ENCODE data around the gene CUL4A.
"Not testable (repeated sequence)": the region's sequence is repeated elsewhere in the genome, so short reads cannot be mapped to it uniquely, and the experiment has no call there.

Gene CUL4A

DNA sequence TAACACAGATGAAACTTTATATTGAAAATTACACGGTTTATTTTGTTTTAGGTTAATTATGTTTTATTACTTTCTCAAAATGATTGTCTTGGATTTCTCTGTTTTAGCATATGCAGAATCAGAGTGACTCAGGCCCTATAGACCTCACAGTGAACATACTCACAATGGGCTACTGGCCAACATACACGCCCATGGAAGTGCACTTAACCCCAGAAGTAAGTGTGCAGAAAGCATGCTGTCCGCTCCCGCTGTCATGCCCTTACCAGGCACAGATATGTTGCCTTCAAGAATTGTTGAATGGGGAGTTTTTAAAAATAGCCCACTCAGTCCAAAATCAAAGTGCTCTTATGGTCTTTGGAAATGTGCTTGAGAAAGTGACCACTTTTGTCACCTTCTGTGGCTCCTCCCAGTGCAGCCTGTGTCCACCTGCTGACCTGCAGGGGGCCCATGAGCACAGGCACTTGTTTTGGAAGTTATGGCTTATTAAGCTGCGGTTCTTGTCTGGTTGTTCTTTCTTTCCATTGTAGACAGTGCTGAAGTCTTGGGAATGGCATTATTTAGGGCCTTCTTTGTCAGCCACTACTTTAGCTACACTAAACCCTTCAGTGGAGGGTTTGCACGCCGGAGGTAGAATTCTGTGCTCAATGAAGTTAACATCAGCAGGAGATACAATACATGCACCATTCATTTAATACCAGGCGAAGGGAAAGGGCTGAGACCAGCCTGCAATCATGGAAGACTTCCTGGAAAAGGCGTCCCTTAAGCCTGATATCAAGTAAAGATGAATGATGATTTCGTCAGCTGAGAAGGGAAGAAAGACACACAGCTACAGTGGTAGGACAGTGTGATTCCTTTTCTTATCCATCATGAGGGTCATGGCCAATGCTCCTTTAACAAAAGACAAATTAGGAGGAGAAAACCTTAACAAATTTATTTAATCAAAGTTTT lies 36.7 kb downstream of the CUL4A start:
- DNase-seq (ENCODE audit: low read depth): no peak
- TF ChIP-seq, protein P1, sequence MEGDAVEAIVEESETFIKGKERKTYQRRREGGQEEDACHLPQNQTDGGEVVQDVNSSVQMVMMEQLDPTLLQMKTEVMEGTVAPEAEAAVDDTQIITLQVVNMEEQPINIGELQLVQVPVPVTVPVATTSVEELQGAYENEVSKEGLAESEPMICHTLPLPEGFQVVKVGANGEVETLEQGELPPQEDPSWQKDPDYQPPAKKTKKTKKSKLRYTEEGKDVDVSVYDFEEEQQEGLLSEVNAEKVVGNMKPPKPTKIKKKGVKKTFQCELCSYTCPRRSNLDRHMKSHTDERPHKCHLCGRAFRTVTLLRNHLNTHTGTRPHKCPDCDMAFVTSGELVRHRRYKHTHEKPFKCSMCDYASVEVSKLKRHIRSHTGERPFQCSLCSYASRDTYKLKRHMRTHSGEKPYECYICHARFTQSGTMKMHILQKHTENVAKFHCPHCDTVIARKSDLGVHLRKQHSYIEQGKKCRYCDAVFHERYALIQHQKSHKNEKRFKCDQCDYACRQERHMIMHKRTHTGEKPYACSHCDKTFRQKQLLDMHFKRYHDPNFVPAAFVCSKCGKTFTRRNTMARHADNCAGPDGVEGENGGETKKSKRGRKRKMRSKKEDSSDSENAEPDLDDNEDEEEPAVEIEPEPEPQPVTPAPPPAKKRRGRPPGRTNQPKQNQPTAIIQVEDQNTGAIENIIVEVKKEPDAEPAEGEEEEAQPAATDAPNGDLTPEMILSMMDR (IDR thresholded peaks at IDR 0.05; ENCODE audit: insufficient read depth, low read depth, low read length, missing control alignments): no peak
- H3K4me3 ChIP-seq (ENCODE audit: low read depth, low read length): no peak overlapping the region

DNA sequence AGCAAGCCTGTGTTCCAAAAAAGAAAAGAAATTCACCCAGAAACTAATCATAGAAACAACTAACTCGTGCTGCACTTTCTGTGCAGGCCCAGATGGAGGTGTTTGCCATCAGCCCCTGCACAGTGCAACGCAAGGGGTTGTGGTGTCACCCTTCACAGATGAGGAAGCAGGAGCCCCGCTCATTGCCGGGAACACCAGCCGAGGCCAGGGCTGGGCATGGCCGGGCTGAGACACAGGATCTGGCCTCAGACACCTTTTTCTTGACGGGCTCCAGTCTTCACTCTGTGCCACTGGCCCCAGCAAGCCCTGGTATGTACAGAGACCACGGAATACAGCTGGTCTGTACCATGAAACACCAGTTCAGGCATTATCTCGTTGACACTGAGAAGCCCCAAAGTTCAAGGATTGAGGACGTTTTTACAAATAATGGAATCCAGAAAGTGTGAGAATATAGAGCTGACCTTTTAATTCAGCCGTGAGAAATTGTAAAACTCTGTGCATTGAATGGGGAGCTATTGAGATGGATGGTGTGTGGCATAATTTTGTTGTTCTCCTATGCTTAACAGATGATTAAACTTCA lies 43.2 kb downstream of the CUL4A start:
- TF ChIP-seq, protein P1 (IDR thresholded peaks at IDR 0.05; ENCODE audit: insufficient read depth, low read depth, low read length, missing control alignments): no peak
- H3K4me3 ChIP-seq (ENCODE audit: low read depth, low read length): no peak overlapping the region
- no peak for DNase-seq (ENCODE audit: low read depth)

DNA sequence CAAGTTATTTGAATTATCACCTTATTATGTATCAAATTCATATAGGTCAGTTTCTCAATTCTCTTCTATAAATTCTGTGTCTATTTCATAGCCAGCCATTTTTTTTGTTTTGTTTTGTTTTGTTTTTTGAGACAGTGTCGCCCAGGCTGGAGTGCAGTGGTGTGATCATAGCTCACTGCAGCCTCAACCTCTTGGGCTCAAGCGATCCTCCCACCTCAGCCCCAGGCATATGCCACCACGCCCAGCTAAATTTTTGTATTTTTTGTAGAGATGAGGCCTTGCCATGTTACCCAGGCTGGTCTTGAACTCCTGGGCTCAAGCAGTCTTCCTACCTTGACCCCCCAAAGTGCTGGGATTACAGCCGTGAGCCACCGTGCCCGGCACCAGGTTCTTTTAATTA lies 48.5 kb downstream of the CUL4A start:
- not testable (repeated sequence) for DNase-seq (ENCODE audit: low read depth)

DNA sequence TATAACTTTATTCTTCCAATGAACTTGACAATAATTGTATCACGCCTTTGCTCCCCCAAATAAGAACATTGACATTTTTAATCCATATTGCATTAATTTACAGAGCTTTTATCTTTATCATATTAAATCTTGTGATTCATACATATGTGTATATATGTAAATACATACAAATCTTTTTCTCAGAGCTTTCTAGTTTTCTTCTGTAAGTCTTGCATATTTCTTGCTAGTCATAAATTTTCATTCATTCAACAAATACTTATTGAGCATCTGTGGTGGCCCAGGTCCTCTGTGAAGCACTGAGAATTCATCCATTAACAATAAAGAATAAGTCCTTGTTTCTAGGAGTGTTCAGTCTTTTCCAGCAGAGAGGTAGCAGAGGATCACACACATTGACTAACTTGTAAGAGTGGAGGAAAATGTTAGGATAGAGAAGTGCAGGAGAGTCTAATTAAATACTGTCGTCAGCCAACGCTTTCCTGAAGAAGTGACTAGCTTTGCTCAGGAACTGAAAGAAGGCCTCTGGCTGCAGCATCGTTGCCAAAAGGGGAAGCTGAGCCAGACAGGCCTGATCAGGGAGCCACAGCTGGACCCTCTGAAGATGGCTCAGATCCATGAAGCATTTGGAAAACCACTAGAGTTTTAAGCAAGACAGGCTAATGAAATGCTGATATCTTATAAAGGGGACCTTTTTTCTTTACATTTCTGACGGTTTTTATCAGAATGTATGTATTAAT lies 49.1 kb downstream of the CUL4A start:
- no peak overlapping the region for H3K4me3 ChIP-seq (ENCODE audit: low read depth, low read length)
- TF ChIP-seq, protein P1 (IDR thresholded peaks at IDR 0.05; ENCODE audit: insufficient read depth, low read depth, low read length, missing control alignments): no peak
- no peak for DNase-seq (ENCODE audit: low read depth)

More for the DNA sequence above, 48.5 kb downstream of the CUL4A start:
- H3K4me3 ChIP-seq (ENCODE audit: low read depth, low read length): not testable (repeated sequence)

DNA sequence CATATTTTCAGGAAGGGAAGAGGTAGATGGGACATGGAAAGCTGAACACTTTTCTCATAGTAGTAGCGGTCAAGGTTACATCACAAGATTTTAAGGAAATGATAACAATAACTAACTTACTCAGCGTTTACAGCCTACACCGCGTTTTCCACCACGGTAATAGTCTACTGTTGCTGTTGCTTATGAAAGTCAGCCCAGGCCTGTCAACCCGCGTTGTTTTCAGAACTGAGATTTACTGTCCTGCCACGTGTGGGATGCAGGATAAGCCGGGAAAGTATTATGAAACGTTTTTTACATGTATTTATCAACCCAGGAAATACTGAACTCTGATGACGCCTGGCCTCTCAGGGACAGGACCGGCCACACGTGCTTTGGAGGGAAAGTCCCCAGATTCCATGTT lies 51.6 kb downstream of the CUL4A start:
- H3K4me3 ChIP-seq (ENCODE audit: low read depth, low read length): no peak overlapping the region
- DNase-seq (ENCODE audit: low read depth): no peak
- TF ChIP-seq, protein P1 (IDR thresholded peaks at IDR 0.05; ENCODE audit: insufficient read depth, low read depth, low read length, missing control alignments): no peak

DNA sequence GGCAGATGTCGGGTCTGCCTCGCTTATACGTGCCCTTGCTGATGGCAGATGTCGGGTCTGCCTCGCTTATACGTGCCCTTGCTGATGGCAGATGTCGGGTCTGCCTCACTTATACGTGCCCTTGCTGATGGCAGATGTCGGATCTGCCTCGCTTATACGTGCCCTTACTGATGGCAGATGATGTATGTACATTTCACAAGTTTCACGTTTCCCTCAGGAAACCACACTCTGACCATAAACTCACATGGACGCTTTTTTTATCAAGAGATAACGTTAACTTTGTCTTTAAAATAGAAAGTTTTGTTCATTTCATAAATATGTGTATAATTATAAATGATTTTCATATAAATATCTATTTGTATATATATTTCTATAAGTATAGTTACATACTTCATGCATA lies 53.6 kb downstream of the CUL4A start:
- H3K4me3 ChIP-seq (ENCODE audit: low read depth, low read length); DNase-seq (ENCODE audit: low read depth): not testable (repeated sequence)

DNA sequence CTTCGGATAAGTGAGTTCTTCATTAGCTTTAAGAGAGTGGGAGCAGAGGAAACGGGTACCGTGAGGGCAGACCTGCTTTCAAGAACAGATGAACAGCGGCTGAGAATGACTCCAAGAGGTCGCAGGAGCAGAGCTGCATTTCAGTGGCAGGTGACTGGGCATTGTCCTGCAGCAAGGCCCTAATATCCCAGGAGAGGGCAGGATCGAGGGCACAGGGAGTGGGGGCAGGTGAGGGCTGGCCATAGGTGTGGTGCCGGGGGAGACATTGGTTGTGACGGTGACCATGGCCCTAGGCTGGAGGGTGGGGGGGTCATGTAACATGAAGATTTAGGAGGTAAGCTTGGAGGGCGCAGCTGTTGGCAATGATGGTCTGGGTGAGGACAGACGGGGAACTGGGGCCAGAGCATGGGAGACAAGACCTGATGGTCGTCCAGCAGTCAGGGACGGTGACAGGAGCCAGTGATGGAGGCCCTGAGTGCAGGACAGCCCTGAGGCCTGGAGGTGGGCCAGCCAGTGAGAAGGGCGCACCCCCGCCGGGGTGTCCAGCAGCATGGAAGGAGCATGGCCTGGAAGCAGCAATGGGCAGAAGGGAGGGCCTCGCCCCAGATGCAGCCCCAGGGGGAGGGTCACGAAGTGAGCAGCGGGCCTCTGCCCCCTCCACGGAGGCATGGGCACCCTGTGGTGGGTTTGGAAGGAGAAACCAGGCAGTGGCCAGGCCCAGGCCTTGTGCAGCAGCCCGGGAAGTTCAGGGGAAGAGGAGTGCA lies 58.4 kb downstream of the CUL4A start:
- DNase-seq (ENCODE audit: low read depth): no peak
- no peak overlapping the region for H3K4me3 ChIP-seq (ENCODE audit: low read depth, low read length)
- TF ChIP-seq, protein P1 (IDR thresholded peaks at IDR 0.05; ENCODE audit: insufficient read depth, low read depth, low read length, missing control alignments): no peak

Data from GM12865 (cell line).